ENCODE data around the gene RNF180. TPM values are rescaled to one million over a fixed set of nuclear protein-coding genes. Genes with fewer than 3 reads are reported as not detected.
"Not testable (repeated sequence)": the region's sequence is repeated elsewhere in the genome, so short reads cannot be mapped to it uniquely, and the experiment has no call there.

The RNF180 gene
- total and polyA plus RNA-seq, 2 of the 13 experiments (the other 11 are each of a cell fraction or from before 2014, with no cell fraction given) = 0.20 TPM; not detected in 1

DNA sequence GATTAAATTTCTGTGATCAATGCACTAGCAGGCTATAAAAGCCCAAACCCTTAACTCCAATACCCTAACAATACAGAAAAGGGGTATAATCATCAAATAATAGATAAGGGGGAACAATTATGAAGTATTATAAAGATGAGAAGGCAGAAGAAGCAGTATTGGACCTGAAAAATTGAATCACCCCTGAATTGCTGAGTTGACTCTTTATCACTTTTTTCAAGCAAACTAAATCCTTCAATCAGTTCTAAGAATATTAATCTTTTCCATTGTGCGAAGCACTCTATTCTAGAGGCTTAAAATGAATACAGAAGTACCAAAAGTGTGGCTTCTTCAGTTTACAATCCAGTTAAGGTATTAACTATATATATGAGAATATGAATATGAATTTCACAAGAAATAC, 120.7 kb downstream of the RNF180 start:
- ChIA-PET CTCF (ENCODE audit: low intra/inter-chr PET ratio, low total read pairs) (no interaction called here), POLR2A (no interaction called here)
- no peak overlapping the region for H3K27ac ChIP-seq (ENCODE audit: extremely low read length, insufficient read depth, low read length)
- no peaks in the 10 kb centered on the region for H3K36me3 ChIP-seq (replicated peaks in 1 of 2; ENCODE audit: control insufficient read depth in 1 of 2, insufficient read depth in 2 of 2, low read length in 2 of 2)
- in situ Hi-C loops (cut with HindIII; ENCODE audit: extremely low pct_ligation_motif_present, low pct_unique_long_range_greater_than_20kb) = no loop called here
- TF ChIP-seq, protein P1, sequence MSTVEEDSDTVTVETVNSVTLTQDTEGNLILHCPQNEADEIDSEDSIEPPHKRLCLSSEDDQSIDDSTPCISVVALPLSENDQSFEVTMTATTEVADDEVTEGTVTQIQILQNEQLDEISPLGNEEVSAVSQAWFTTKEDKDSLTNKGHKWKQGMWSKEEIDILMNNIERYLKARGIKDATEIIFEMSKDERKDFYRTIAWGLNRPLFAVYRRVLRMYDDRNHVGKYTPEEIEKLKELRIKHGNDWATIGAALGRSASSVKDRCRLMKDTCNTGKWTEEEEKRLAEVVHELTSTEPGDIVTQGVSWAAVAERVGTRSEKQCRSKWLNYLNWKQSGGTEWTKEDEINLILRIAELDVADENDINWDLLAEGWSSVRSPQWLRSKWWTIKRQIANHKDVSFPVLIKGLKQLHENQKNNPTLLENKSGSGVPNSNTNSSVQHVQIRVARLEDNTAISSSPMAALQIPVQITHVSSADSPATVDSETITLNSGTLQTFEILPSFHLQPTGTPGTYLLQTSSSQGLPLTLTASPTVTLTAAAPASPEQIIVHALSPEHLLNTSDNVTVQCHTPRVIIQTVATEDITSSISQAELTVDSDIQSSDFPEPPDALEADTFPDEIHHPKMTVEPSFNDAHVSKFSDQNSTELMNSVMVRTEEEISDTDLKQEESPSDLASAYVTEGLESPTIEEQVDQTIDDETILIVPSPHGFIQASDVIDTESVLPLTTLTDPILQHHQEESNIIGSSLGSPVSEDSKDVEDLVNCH (CRISPR knock-in tag; IDR thresholded peaks at IDR 0.05) = no peak
- TF ChIP-seq MAFK (conservative IDR thresholded peaks at IDR 0.05 in 1 of 2, IDR thresholded peaks at IDR 0.05 in 1 of 2; ENCODE audit: low read length in 2 of 2) (peak; percentile 43 to 86; a peak in 3 of 4 replicates), ATAD3A (CRISPR knock-in tag; IDR thresholded peaks at IDR 0.05) (no peak), ZNF510 (CRISPR knock-in tag; IDR thresholded peaks at IDR 0.05; ENCODE audit: low read depth) (no peak), MAFF (IDR thresholded peaks at IDR 0.05; ENCODE audit: low read depth, low read length) (peak; percentile 79)
- DNase-seq (ENCODE audit: low spot score) = no peak
- H3K9me3 ChIP-seq (ENCODE audit: low read length) = peaks cover 23% of the 10 kb centered on the region; the same call in 1 of the 2 replicates
- H2AFZ ChIP-seq (ENCODE audit: low read length) = no peak overlapping the region
- H3K4me2 ChIP-seq (ENCODE audit: low read depth, low read length) = no peak overlapping the region
- FAIRE-seq = no peak
- no peaks in the 10 kb centered on the region for H3K4me1 ChIP-seq (ENCODE audit: insufficient read depth, low read length)
- no peak for ATAC-seq
- intact Hi-C loops (cut with micrococcal nuclease; ENCODE audit: unreplicated experiment) = no loop called here
- no peak overlapping the region for H3K9ac ChIP-seq (ENCODE audit: insufficient read depth, low read depth, low read length)
- no TSS peak for BruUV-seq (replicated peaks)
- H3K27me3 ChIP-seq (ENCODE audit: control insufficient read depth in 1 of 2, insufficient read depth in 2 of 2, low read length in 2 of 2) = no peaks in the 10 kb centered on the region
- WGBS (ENCODE audit: low lambda C conversion rate) = 0% methylated on average over 1 of the region's 1 CpG
- H3K4me3 ChIP-seq (replicated peaks in 1 of 3; ENCODE audit: insufficient read depth in 1 of 3, low read depth in 2 of 3, low read length in 3 of 3) = no peak overlapping the region
- H4K20me1 ChIP-seq (ENCODE audit: insufficient read depth, low read length) = no peaks in the 10 kb centered on the region
- no peaks in the 10 kb centered on the region for H3K79me2 ChIP-seq (ENCODE audit: insufficient read depth, low read length)

- in situ Hi-C loops (cut with HindIII; ENCODE audit: extremely low pct_ligation_motif_present, low pct_unique_long_range_greater_than_20kb); POLR2A ChIA-PET; H3K4me1 ChIP-seq (ENCODE audit: insufficient read depth, low read length); H3K27me3 ChIP-seq (ENCODE audit: control insufficient read depth in 1 of 2, insufficient read depth in 2 of 2, low read length in 2 of 2); H2AFZ ChIP-seq (ENCODE audit: low read length); FAIRE-seq; H3K27ac ChIP-seq (ENCODE audit: extremely low read length, insufficient read depth, low read length); H3K4me2 ChIP-seq (ENCODE audit: low read depth, low read length); H4K20me1 ChIP-seq (ENCODE audit: insufficient read depth, low read length); CTCF ChIA-PET (ENCODE audit: low intra/inter-chr PET ratio, low total read pairs); BruUV-seq (replicated peaks); H3K4me3 ChIP-seq (replicated peaks in 1 of 3; ENCODE audit: insufficient read depth in 1 of 3, low read depth in 2 of 3, low read length in 3 of 3); intact Hi-C loops (cut with micrococcal nuclease; ENCODE audit: unreplicated experiment); H3K9ac ChIP-seq (ENCODE audit: insufficient read depth, low read depth, low read length); H3K79me2 ChIP-seq (ENCODE audit: insufficient read depth, low read length); H3K9me3 ChIP-seq (ENCODE audit: low read length); H3K36me3 ChIP-seq (replicated peaks in 1 of 2; ENCODE audit: control insufficient read depth in 1 of 2, insufficient read depth in 2 of 2, low read length in 2 of 2); ATAC-seq; DNase-seq (ENCODE audit: low spot score): not testable (repeated sequence)
- 2% methylated on average over 2 of the region's 2 CpGs for WGBS (ENCODE audit: low lambda C conversion rate)
Observed at GRCh38 chr5:64288496-64288895, 122.9 kb downstream of the RNF180 start.

Measured in HepG2 (cell line).